Activated naive CD8-positive, alpha-beta T cell treated with anti-CD3 and anti-CD28 coated beads, Interleukin-2, amount 50 U/mL, for 24 hours (primary cell): ENCODE results near the gene NFATC3.

ENCODE experiments used
- ATAC-seq: fragments of 150-1000 bp; cut with Tn5 transposase; one replicate; pipeline ENCODE4 v1.10.0; 2021
- DNase-seq: peaks from one replicate; pipeline ENCODE4 v3.0.0; 2021
- H3K27ac Mint-ChIP-seq: one replicate; pipeline ENCODE4 v1.8.0; 2021; ENCODE audit warnings: mild to moderate bottlenecking, mixed read lengths
- H3K27me3 Mint-ChIP-seq: one replicate; pipeline ENCODE4 v1.8.0; 2021; ENCODE audit warnings: mixed read lengths
- H3K36me3 Mint-ChIP-seq: one replicate; pipeline ENCODE4 v1.8.0; 2021; ENCODE audit warnings: low read depth, mixed read lengths
- H3K4me1 Mint-ChIP-seq: one replicate; pipeline ENCODE4 v1.8.0; 2021; ENCODE audit warnings: mixed read lengths
- H3K4me3 Mint-ChIP-seq: one replicate; pipeline ENCODE4 v1.8.0; 2021; ENCODE audit warnings: mild to moderate bottlenecking, moderate library complexity, mixed read lengths
- H3K9me3 Mint-ChIP-seq: one replicate; pipeline ENCODE4 v1.8.0; 2021; ENCODE audit warnings: mixed read lengths

The NFATC3 gene

GRCh38 chr16:68227850-68228553 is 142.8 kb downstream of the NFATC3 start:
- DNase-seq (no peak), ATAC-seq (no peak)
- Mint-ChIP-seq H3K36me3 (peaks cover 19% of the 10 kb centered on the region), H3K4me1 (peaks cover 43% of the 10 kb centered on the region), H3K9me3 (no peaks in the 10 kb centered on the region), H3K27ac (peak overlapping the region; percentile 86), H3K27me3 (no peaks in the 10 kb centered on the region), H3K4me3 (no peak overlapping the region)

DNA sequence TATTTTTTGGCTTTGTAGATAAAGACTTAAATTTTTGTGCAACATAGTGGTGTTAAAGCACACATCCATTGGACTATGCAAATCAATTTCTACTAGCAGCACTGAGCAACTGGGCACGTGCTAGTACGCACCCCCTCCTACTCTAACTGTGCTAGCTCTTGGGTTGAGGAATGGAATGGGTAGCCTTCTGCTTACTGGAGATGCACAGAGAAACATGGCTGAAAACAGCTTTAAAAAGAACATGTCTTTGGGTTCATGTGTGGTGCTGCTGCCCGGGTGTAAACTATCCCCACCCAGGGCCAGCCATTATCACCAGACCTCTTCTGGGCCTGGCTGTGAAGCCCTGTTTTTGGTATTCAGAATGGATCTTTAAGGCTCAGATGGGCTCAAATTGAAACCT is 143.5 kb downstream of the NFATC3 start:
- Mint-ChIP-seq H3K9me3 (no peaks in the 10 kb centered on the region), H3K4me3 (no peak overlapping the region), H3K27me3 (no peaks in the 10 kb centered on the region), H3K4me1 (peaks cover 49% of the 10 kb centered on the region), H3K36me3 (peaks cover 19% of the 10 kb centered on the region), H3K27ac (peak overlapping the region; percentile 54)
- no peak for ATAC-seq
- no peak for DNase-seq

GRCh38 chr16:68229431-68230175 is 144.4 kb downstream of the NFATC3 start:
- peak; percentile 45 for DNase-seq
- peaks cover 19% of the 10 kb centered on the region for H3K36me3 Mint-ChIP-seq
- H3K9me3 Mint-ChIP-seq: no peaks in the 10 kb centered on the region
- ATAC-seq: no peak
- H3K27me3 Mint-ChIP-seq: no peaks in the 10 kb centered on the region
- H3K27ac Mint-ChIP-seq: peak overlapping the region; percentile 54
- peaks cover 51% of the 10 kb centered on the region for H3K4me1 Mint-ChIP-seq
- no peak overlapping the region for H3K4me3 Mint-ChIP-seq

DNA sequence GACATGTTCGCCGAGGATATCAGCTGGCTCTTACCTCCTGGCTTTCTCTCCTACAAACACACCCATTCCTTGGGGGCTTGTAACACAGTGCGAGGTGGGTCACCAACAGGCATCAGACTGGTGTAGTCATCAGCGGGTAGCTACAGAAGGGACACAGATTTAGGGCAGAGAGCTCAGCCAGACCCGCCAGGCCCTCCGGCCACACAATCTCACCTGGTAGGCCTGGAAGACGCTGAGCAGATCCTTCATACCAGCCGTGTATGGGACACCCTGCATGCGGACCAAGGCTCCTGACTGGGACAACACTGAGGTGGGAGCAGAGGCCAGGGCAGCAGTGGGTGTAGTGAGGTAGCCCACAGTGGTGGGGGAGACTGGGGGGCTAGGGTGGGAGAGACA is 145.0 kb downstream of the NFATC3 start:
- Mint-ChIP-seq H3K4me1 (peaks cover 53% of the 10 kb centered on the region), H3K27ac (no peak overlapping the region), H3K27me3 (no peaks in the 10 kb centered on the region), H3K4me3 (no peak overlapping the region), H3K36me3 (peaks cover 19% of the 10 kb centered on the region), H3K9me3 (no peaks in the 10 kb centered on the region)
- no peak for ATAC-seq
- DNase-seq: no peak

DNA sequence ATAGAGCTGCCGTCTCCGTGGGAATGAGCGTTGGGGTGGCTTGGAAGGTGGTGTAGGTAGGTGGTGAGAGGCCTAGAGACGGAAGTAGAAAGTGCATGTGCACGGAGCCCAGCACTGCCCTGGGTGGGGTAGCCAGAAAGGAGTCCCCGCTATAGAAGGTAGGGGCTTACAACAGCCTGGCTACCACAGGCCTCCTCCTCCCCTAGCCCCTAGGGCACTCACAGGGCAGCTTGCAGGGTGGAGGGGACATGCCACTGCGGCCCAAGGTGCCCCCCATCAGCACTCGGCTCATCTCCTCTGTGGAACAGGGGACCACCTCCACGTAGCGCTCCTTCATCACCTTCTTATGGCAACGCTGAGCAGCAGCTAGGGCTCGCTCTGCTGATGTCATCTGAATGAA is 145.8 kb downstream of the NFATC3 start:
- H3K4me1 Mint-ChIP-seq: peaks cover 47% of the 10 kb centered on the region
- H3K4me3 Mint-ChIP-seq: no peak overlapping the region
- H3K27ac Mint-ChIP-seq: no peak overlapping the region
- H3K36me3 Mint-ChIP-seq: peaks cover 13% of the 10 kb centered on the region
- H3K9me3 Mint-ChIP-seq: no peaks in the 10 kb centered on the region
- ATAC-seq (no peak), DNase-seq (no peak)
- no peaks in the 10 kb centered on the region for H3K27me3 Mint-ChIP-seq

DNA sequence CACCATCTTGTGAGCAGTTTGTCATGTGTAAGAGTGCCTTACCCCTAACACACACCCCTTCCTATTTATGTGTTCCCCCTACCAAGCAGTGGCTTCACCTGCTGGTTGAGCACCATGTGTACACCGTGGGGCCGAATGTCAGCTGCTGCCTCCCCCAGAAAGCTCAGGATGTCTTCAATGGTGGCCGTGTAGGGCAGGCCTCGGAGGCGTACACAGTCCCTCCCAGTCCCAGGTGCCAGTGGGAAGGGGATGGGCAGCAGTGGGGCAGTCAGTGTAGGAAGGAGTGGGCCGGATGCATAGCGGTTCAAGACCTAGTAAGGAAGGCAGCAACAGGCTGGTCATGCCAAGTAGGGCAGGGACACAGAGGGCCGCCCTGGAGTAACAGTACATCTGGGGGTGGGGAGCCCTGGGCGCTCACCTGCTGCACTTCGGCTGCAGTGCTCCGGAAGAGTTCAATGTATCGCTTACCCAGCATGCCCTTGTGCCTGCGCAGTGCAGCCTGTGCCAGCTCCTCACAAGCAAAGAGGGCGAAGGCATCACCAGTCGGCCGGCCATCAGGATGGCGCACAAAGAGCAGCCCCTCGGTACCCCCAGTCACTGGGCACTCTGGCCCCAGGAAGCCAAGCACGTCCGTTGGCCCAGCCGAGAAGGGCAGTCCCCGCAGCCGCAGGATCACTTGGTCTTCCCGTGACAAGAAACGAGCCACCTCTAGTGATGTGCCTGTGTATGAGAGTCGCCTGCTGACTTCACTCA is 146.4 kb downstream of the NFATC3 start:
- ATAC-seq (no peak), DNase-seq (no peak)
- H3K9me3 Mint-ChIP-seq: no peaks in the 10 kb centered on the region
- no peaks in the 10 kb centered on the region for H3K27me3 Mint-ChIP-seq
- H3K27ac Mint-ChIP-seq: no peak overlapping the region
- no peak overlapping the region for H3K4me3 Mint-ChIP-seq
- H3K4me1 Mint-ChIP-seq: peaks cover 45% of the 10 kb centered on the region
- peaks cover 13% of the 10 kb centered on the region for H3K36me3 Mint-ChIP-seq

GRCh38 chr16:68232335-68232734 is 147.2 kb downstream of the NFATC3 start:
- H3K27ac Mint-ChIP-seq: no peak overlapping the region
- H3K9me3 Mint-ChIP-seq: no peaks in the 10 kb centered on the region
- H3K27me3 Mint-ChIP-seq: no peaks in the 10 kb centered on the region
- H3K4me3 Mint-ChIP-seq: no peak overlapping the region
- peaks cover 43% of the 10 kb centered on the region for H3K4me1 Mint-ChIP-seq
- DNase-seq (no peak), ATAC-seq (no peak)
- H3K36me3 Mint-ChIP-seq: peaks cover 9% of the 10 kb centered on the region

- H3K27me3 Mint-ChIP-seq: no peaks in the 10 kb centered on the region
- DNase-seq (no peak), ATAC-seq (peak; percentile 51)
- peak overlapping the region; percentile 2 for H3K27ac Mint-ChIP-seq
- peaks cover 39% of the 10 kb centered on the region for H3K4me1 Mint-ChIP-seq
- peaks cover 5% of the 10 kb centered on the region for H3K36me3 Mint-ChIP-seq
- H3K4me3 Mint-ChIP-seq: no peak overlapping the region
- no peaks in the 10 kb centered on the region for H3K9me3 Mint-ChIP-seq
Measured at GRCh38 chr16:68233085-68233834, 148.1 kb downstream of the NFATC3 start.

- Mint-ChIP-seq H3K27ac (no peak overlapping the region), H3K4me1 (peaks cover 38% of the 10 kb centered on the region), H3K9me3 (no peaks in the 10 kb centered on the region), H3K27me3 (no peaks in the 10 kb centered on the region), H3K36me3 (peaks cover 5% of the 10 kb centered on the region), H3K4me3 (no peak overlapping the region)
- ATAC-seq: no peak
- DNase-seq: no peak
Measured at GRCh38 chr16:68233835-68234187, 148.6 kb downstream of the NFATC3 start.

DNA sequence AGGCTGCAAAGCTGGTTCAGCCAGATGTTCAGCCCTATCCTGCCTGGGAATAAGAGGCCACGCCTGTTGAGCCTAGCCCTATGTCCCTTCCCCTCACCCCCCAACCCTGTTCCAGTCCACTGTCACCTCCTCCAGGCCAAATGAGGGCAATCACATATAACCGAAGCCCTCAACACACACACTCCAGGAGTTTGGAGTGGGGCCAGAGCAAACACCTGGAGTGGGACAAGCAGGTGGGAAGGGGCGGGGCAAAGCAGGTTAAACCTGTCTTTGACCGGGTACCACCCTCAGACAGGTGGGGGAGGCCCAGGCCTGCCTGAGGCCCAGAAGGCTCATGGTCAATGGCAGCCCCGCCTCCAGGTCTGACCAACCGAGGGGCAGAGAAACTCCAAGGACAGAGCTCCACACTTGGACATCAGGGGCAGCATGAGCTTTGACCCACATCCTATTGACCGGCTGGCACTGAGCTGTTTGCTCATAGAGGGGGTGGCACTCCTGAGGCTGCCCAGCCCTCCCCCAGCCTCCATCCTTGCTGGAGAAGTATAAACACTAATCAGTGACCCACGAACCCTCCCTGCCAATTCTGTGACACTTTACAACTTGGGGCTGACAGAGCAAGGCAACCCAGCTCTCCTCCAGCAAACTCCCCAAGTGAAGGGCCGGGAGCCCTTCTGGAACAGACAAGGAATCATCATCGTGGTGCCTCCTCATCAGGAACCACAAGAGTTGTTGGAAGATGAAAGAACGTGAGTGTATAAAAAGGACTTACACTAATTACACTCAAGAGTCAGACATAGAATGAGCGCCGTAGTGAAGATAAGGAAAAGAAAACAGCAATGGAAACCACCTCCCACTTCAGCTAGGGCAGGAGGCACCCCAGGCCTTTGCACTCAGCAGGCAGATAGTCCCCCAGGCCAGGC is 149.3 kb downstream of the NFATC3 start:
- Mint-ChIP-seq H3K27me3 (no peaks in the 10 kb centered on the region), H3K4me1 (peaks cover 36% of the 10 kb centered on the region), H3K9me3 (no peaks in the 10 kb centered on the region), H3K4me3 (no peak overlapping the region), H3K27ac (no peak overlapping the region), H3K36me3 (peaks cover under 1% of the 10 kb centered on the region)
- DNase-seq (no peak), ATAC-seq (no peak)

DNA sequence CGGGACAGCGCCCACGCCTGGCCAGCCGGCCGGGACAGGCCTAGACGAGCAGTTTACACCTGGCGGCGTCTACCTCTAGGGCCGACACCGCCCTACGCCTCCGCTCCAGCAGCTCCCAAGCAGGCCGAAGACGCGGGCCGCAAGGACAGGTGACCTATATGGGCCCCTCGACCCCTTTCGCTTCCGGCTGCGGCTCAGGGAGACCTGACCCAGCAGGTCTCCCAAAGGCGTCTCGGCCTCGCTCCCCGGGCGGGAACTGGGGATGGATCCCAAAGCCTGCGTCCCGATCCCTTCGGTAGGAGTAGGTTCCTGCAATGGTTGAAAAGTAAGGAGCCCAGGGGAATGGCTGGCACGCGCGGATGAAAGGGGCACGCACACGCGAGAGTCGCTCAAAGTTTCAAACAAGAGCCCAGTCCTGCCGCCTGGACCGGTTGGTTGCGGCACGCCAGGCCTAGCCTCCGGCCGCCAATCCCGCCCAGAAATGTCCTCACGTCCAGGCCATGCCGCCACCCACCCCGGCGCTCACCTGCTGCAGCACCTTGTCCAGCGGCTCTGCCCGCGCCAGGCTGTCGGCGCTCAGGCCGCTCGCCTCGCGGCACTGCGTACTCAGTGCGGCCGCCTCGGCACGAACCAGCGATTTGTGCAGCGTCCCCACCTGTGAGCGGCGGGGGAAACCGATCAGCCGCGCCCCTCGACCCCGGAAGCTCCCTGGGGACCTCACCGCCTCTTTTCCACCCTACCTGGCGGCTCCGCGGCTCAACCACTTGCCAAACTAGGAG is 150.1 kb downstream of the NFATC3 start:
- no peak for DNase-seq
- no peak for ATAC-seq
- no peak overlapping the region for H3K4me3 Mint-ChIP-seq
- no peak overlapping the region for H3K27ac Mint-ChIP-seq
- no peaks in the 10 kb centered on the region for H3K27me3 Mint-ChIP-seq
- peaks cover 41% of the 10 kb centered on the region for H3K4me1 Mint-ChIP-seq
- no peaks in the 10 kb centered on the region for H3K36me3 Mint-ChIP-seq
- no peaks in the 10 kb centered on the region for H3K9me3 Mint-ChIP-seq

- H3K9me3 Mint-ChIP-seq: no peaks in the 10 kb centered on the region
- H3K36me3 Mint-ChIP-seq: no peaks in the 10 kb centered on the region
- H3K4me1 Mint-ChIP-seq: peaks cover 41% of the 10 kb centered on the region
- DNase-seq (no peak), ATAC-seq (no peak)
- no peaks in the 10 kb centered on the region for H3K27me3 Mint-ChIP-seq
- peak within 1 kb of the TSS; percentile 90 for H3K4me3 Mint-ChIP-seq
- peak within 1 kb of the TSS; percentile 87 for H3K27ac Mint-ChIP-seq
Measured at GRCh38 chr16:68235887-68236136, 150.6 kb downstream of the NFATC3 start, which contains the start of gene ESRP2. Gene ESRP2 (minus strand): TSS chr16:68236127. CDS start chr16:68236045, 82 bp downstream.

- peak overlapping the region; percentile 87 for H3K27ac Mint-ChIP-seq
- H3K36me3 Mint-ChIP-seq: no peaks in the 10 kb centered on the region
- H3K9me3 Mint-ChIP-seq: no peaks in the 10 kb centered on the region
- H3K27me3 Mint-ChIP-seq: no peaks in the 10 kb centered on the region
- DNase-seq: peak; percentile 42
- H3K4me1 Mint-ChIP-seq: peaks cover 41% of the 10 kb centered on the region
- ATAC-seq: no peak
- peak overlapping the region; percentile 90 for H3K4me3 Mint-ChIP-seq
Measured at GRCh38 chr16:68236137-68236825, 151.1 kb downstream of the NFATC3 start.
